ENCODE measurements around the gene HLCS.

HLCS gene

GRCh38 chr21:36815284-36815683 is 151.2 kb downstream of the HLCS start:
- DNase-seq (ENCODE audit: low read depth in 1 of 2, low spot score in 1 of 2): no peak

GRCh38 chr21:36813052-36813451 is 153.4 kb downstream of the HLCS start:
- DNase-seq (ENCODE audit: low read depth in 1 of 2, low spot score in 1 of 2): no peak

- no peak for DNase-seq (ENCODE audit: low read depth in 1 of 2, low spot score in 1 of 2)
These were observed 154.7 kb downstream of the HLCS start for GRCh38 chr21:36811762-36812161.

- DNase-seq (ENCODE audit: low read depth in 1 of 2, low spot score in 1 of 2): no peak
These were observed 156.0 kb downstream of the HLCS start for GRCh38 chr21:36810443-36810842.

- no peak for DNase-seq (ENCODE audit: low read depth in 1 of 2, low spot score in 1 of 2)
These were observed 159.0 kb downstream of the HLCS start for GRCh38 chr21:36807422-36807928.

- no peak for DNase-seq (ENCODE audit: low read depth in 1 of 2, low spot score in 1 of 2)
These were observed 160.4 kb downstream of the HLCS start for GRCh38 chr21:36806103-36806502.

GRCh38 chr21:36804874-36805611 is 161.4 kb downstream of the HLCS start:
- DNase-seq (ENCODE audit: low read depth in 1 of 2, low spot score in 1 of 2): no peak

- DNase-seq (ENCODE audit: low read depth in 1 of 2, low spot score in 1 of 2): no peak
These were observed 162.5 kb downstream of the HLCS start for GRCh38 chr21:36803816-36804439.

GRCh38 chr21:36803051-36803645 is 163.3 kb downstream of the HLCS start:
- DNase-seq (ENCODE audit: low read depth in 1 of 2, low spot score in 1 of 2): no peak

GRCh38 chr21:36800734-36801133 is 165.7 kb downstream of the HLCS start:
- no peak for DNase-seq (ENCODE audit: low read depth in 1 of 2, low spot score in 1 of 2)

GRCh38 chr21:36799869-36800268 is 166.6 kb downstream of the HLCS start:
- DNase-seq (ENCODE audit: low read depth in 1 of 2, low spot score in 1 of 2): no peak

- no peak for DNase-seq (ENCODE audit: low read depth in 1 of 2, low spot score in 1 of 2)
These were observed 168.0 kb downstream of the HLCS start for GRCh38 chr21:36798491-36798890.

GRCh38 chr21:36796070-36796469 is 170.4 kb downstream of the HLCS start:
- no peak for DNase-seq (ENCODE audit: low read depth in 1 of 2, low spot score in 1 of 2)

GRCh38 chr21:36792505-36792967 is 173.9 kb downstream of the HLCS start:
- DNase-seq (ENCODE audit: low read depth in 1 of 2, low spot score in 1 of 2): no peak

- DNase-seq (ENCODE audit: low read depth in 1 of 2, low spot score in 1 of 2): no peak
These were observed 174.6 kb downstream of the HLCS start for GRCh38 chr21:36791695-36792470.

- DNase-seq (ENCODE audit: low read depth in 1 of 2, low spot score in 1 of 2): no peak
These were observed 175.3 kb downstream of the HLCS start for GRCh38 chr21:36791180-36791579.

- DNase-seq (ENCODE audit: low read depth in 1 of 2, low spot score in 1 of 2): no peak
These were observed 175.9 kb downstream of the HLCS start for GRCh38 chr21:36790616-36791015.

- no peak for DNase-seq (ENCODE audit: low read depth in 1 of 2, low spot score in 1 of 2)
These were observed 178.3 kb downstream of the HLCS start for GRCh38 chr21:36788120-36788638.

GRCh38 chr21:36786186-36786585 is 180.3 kb downstream of the HLCS start:
- no peak for DNase-seq (ENCODE audit: low read depth in 1 of 2, low spot score in 1 of 2)

GRCh38 chr21:36785615-36786014 is 180.9 kb downstream of the HLCS start:
- DNase-seq (ENCODE audit: low read depth in 1 of 2, low spot score in 1 of 2): no peak

- DNase-seq (ENCODE audit: low read depth in 1 of 2, low spot score in 1 of 2): no peak
These were observed 181.5 kb downstream of the HLCS start for GRCh38 chr21:36784947-36785346.

All from stimulated activated CD4-positive, alpha-beta T cell treated with anti-CD3 and anti-CD28 coated beads, Interleukin-15, amount 100 ng/mL, for 1 hour (primary cell).